Activated CD4-positive, alpha-beta T cell treated with anti-CD3 and anti-CD28 coated beads for 48 hours (primary cell): ENCODE measurements around the gene BSN.

Experiments used
- DNase-seq: peaks from one replicate; pipeline ENCODE4 v3.0.0-alpha.2; 2020

BSN gene

DNA sequence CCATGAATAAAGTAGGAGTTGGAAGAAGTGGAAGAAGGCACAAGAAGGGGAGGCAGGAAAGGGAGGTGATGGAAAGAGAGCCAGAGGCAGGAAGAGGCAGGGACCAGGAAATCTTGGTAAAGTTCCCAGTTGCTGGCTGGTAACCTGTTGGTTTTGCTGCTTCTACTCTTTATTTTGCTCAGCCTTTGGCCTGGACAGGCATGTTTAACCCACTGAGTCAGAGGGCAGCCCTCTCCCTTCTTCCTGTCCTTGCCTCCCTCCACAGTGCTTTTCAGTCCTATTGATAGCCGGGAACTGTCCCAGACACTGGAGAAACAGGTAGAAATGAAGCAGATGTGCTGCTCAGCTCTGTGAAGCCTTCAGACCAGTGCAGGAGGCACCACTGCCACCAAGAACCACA lies 76.5 kb downstream of the BSN start:
- DNase-seq = no peak

DNA sequence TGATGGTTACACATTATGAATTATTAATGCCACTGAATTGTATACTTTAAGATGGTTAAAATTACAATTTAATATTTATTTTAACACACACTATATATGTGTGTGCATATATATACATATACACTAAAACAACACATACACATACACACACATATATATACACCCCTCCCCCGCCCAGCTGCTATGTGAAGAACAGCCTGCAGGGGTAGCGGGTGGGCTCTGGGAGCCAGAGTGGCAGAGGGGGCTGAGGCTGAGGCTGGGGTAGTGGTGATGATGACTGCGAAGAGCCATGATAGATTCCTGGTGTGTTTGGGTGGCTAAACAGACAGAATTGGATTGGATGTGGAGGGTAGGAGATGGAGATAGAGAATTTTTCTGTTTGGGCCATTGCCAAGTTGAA lies 80.5 kb downstream of the BSN start:
- no peak for DNase-seq

DNA sequence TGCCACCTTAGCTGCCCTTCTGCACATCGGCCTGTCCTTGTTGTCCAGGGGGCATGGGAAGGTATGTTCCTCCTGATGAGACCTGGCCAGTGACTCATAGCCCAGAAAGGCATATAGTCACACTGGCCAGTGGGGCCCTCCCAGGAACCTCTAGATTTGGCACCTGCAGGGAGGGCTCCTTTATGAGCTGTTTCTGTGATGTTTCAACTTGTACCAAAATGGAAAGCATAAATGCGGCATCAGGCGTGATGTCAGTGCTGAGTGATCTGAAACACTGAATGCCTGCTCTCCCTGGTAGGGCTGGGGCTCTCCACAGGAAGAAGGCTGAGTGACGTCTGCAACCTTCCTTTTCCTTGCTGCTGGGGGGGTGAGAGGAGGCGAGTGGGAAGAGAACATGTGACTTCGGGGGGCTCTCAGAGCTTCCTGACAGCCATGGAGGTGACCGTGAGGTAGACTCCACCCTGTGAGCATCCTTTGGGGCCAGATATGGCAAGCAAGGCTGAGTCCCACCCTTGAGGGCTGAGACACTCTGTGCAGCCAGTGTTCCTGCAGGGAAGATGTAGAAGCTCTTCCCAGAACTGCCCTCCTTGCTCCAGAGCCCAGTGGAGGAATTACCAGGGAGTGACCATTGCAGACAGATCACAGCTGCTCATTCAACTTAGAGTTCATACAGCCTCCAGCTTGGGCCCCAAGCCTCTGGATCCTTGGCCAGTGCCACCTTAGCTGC lies 82.8 kb downstream of the BSN start:
- no peak for DNase-seq

DNA sequence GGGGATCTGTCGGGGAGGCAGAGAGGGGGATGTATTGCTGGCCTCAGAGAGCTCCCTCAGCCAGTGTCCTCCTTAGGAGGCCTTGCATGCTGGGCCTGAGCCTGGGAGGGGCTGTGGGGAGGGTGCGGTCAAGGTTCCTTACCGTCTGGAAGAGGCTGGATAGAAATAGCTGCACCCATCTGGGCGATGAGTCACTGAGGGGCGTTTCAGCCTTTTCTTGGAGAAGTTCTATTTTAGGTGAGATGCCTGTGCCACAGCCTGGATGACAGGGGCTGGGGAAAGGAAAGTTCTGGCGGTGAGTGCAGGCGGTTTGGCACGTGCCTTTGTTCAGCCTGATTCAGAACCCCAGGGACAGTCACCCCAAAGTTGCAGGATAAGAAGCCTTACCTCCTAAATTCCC lies 84.2 kb downstream of the BSN start:
- no peak for DNase-seq

DNA sequence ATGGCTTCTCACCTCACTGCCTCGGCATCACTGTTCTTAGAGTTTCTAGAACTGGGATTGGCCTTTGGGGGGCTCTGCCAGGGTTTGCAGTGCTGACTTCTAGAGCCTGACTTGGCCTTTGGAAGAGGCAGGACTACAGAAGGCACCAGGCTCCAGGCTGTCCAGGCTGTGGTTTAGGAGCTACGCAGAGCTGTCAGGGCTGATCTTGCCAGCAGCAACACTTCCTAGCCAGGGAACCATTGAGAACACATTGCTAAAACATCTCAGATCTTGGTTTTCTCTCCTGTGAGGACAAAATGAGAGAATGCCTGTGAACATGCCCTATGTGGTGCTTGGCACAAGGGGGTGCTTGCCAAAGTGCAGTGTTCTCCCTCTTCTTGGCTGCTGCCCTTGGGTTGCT lies 85.3 kb downstream of the BSN start:
- no peak for DNase-seq

DNA sequence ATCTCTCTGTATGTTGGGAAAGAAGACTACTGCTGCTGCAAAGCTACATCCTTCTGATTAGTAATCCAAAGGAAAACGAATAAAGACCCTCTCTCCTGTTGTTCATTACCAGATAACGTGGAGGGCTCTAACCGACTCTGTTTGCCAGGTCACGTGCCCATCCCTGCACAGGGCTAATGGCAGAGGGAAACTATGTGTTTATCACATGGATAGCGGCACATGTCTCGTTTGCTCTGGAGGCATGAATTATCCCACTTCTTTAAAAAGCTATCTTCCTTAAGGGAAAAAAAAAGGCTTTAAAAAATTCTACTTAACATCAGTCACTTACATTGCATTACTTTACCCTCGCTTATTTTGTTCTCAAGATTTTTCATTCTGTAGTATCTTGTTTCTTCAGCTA lies 87.0 kb downstream of the BSN start:
- DNase-seq = no peak

DNA sequence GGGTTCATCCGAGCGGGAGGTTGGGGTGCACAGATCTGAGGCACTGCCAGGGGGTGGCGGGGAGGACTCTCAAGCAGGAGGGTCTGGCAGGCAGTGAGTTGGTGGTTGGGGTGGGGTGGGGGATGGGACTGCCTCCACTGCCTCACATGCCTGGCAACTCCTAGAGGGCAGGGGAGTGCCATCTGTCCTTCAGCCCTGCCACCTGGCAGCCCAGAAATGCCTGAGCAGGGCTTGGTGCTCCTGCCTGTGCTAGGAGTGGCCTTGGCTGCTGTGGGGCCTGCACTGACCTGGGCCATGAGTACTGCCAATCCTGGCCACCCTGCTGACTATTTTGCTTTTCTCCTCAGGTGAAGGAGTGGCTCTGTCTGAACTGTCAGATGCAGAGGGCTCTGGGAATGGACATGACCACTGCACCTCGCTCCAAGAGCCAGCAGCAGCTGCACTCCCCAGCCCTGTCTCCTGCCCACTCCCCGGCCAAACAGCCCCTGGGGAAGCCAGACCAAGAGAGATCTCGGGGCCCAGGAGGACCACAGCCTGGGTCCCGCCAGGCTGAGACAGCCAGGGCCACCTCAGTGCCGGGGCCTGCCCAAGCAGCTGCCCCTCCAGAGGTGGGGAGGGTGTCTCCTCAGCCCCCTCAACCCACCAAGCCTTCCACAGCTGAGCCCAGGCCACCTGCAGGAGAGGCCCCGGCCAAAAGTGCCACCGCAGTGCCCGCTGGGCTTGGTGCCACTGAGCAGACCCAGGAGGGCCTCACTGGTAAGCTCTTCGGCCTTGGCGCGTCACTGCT lies 87.8 kb downstream of the BSN start:
- no peak for DNase-seq

DNA sequence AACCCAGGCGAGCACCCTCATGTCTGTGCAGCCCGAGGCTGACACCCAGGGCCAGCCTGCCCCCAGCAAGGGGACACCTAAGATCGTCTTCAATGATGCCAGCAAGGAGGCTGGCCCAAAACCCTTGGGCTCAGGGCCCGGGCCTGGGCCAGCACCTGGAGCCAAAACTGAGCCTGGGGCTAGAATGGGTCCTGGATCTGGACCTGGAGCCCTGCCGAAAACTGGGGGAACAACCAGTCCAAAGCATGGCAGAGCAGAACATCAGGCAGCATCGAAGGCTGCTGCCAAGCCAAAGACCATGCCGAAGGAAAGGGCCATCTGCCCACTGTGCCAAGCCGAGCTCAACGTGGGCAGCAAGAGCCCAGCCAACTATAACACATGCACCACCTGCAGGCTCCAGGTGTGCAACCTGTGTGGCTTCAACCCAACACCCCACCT lies 88.5 kb downstream of the BSN start:
- DNase-seq = no peak

GRCh38 chr3:49644684-49645083 lies 90.4 kb downstream of the BSN start:
- DNase-seq = no peak

DNA sequence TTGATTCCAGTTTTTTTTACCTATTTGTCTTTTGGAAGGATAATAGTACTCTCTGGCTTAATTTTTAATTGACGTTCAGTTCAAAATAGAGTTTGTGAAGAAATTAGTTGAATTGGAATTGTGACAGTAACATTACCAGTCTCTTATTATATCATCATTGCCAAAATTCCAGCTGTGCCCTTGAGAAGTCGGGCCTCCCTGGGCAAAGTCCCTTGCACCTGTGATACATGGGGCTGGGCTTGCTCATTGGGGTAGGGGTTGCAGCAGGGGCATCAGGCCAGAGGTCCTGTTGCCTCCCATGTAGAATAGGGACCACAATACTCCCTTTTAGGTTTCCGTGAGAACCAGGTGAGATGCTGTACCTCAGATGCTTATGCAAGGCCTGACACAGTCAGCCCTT lies 92.0 kb downstream of the BSN start:
- DNase-seq = no peak

DNA sequence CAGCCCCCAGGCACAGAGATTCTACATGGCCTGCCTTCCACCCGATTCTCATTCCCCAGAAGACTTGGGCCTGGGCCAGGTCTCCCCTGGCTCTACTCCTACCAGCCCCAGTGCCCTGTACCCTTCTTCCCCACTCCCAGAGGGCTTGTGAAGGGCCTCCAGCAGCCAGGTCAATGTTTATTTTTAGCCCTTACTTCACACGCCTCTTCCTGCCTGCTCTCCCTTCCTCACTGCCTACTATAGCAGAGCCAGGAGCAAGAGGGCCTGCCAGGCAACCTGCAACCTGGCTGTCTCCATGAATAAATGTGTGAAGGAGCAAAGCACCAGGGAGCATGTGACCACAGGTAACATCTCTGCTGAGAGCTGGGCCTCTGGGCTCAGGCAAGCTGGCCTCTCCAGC lies 93.5 kb downstream of the BSN start:
- no peak for DNase-seq

- DNase-seq = no peak
These were observed 94.2 kb downstream of the BSN start for GRCh38 chr3:49648354-49649019.

GRCh38 chr3:49649576-49649975 lies 95.3 kb downstream of the BSN start:
- no peak for DNase-seq

GRCh38 chr3:49650177-49650576 lies 95.9 kb downstream of the BSN start:
- DNase-seq = no peak

DNA sequence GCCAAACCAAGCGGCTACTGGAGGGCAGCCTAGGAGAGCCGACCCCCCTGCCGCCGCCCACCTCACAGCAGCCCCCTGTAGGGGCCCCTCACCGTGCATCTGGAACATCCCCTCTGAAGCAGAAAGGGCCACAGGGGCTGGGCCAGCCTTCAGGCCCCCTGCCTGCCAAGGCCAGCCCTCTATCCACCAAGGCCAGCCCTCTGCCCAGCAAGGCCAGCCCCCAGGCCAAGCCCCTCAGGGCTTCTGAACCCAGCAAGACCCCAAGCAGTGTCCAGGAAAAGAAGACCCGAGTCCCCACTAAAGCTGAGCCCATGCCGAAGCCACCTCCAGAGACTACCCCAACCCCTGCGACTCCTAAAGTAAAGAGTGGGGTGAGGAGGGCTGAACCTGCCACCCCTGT lies 96.4 kb downstream of the BSN start:
- DNase-seq = no peak

DNA sequence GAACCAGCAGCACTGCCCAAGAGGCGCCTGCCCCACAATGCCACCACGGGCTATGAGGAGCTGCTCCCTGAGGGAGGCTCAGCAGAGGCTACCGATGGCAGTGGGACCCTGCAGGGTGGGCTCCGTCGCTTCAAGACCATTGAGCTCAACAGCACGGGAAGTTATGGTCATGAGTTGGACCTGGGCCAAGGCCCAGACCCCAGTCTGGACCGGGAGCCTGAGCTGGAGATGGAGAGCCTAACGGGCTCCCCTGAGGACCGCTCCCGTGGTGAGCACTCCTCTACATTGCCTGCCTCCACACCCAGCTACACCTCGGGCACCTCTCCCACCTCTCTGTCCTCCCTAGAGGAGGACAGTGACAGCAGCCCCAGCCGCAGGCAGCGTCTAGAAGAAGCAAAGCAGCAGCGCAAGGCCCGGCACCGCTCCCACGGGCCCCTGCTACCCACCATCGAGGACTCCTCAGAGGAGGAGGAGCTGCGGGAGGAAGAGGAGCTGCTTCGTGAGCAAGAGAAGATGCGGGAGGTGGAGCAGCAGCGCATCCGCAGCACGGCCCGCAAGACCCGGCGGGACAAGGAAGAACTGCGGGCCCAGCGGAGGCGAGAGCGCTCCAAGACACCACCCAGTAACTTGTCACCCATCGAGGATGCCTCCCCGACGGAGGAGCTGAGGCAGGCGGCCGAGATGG lies 98.1 kb downstream of the BSN start:
- no peak for DNase-seq

DNA sequence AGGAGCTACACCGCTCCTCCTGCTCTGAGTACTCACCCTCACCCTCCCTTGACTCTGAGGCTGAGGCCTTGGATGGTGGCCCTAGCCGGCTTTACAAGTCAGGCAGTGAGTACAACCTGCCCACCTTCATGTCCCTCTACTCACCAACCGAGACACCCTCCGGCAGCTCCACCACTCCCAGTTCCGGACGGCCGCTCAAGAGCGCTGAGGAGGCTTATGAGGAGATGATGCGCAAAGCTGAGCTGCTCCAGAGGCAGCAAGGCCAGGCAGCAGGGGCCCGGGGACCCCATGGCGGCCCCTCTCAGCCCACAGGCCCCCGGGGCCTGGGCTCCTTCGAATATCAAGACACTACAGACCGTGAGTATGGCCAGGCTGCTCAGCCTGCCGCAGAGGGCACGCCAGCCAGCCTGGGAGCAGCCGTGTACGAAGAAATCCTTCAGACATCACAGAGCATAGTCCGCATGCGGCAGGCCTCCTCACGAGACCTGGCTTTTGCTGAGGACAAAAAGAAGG lies 98.7 kb downstream of the BSN start:
- no peak for DNase-seq

- DNase-seq = no peak
These were observed 99.3 kb downstream of the BSN start for GRCh38 chr3:49653621-49654020.

DNA sequence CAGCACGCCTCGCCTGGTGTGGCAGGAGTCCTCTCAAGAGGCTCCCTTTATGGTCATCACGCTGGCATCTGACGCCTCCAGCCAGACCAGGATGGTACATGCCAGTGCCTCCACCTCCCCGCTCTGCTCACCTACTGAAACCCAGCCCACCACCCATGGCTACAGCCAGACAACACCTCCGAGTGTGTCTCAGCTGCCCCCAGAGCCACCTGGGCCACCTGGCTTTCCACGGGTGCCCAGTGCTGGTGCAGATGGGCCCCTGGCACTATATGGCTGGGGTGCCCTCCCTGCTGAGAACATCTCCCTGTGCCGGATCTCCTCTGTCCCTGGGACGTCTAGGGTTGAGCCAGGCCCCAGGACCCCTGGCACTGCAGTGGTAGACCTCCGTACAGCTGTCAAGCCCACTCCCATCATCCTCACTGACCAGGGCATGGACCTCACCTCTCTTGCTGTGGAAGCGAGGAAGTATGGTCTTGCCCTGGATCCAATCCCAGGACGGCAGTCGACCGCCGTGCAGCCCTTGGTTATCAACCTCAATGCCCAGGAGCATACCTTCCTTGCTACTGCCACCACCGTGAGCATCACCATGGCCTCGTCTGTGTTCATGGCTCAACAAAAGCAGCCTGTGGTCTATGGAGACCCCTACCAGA lies 100.0 kb downstream of the BSN start:
- no peak for DNase-seq

GRCh38 chr3:49654955-49655556 lies 100.8 kb downstream of the BSN start:
- no peak for DNase-seq

GRCh38 chr3:49655731-49656285 lies 101.5 kb downstream of the BSN start:
- no peak for DNase-seq

DNA sequence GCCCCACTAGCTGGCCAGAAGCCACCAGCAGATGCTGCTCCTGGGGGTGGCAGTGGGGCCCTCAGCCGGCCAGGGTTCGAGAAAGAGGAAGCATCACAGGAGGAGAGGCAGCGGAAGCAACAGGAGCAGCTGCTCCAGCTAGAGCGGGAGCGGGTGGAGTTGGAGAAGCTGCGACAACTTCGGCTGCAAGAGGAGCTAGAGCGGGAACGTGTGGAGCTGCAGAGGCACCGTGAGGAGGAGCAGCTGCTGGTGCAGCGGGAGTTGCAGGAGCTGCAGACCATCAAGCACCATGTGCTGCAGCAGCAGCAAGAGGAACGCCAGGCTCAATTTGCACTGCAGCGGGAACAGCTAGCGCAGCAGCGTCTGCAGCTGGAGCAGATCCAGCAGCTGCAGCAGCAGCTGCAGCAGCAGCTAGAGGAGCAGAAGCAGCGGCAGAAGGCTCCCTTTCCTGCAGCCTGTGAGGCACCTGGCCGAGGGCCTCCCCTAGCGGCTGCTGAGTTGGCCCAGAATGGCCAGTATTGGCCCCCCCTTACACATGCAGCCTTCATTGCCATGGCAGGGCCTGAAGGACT lies 102.3 kb downstream of the BSN start:
- DNase-seq = no peak
